ENCODE results near the gene C1QL4. TPM values are rescaled to one million over a fixed set of nuclear protein-coding genes. Genes with fewer than 3 reads are reported as not detected.

C1QL4 gene
- total and polyA plus RNA-seq, 9 of the 15 experiments (the other 6 are each of a cell fraction or from before 2014, with no cell fraction given): 0.08 to 2.1 (median 0.31) TPM

- TF ChIP-seq CCAR2 (IDR thresholded peaks at IDR 0.05; ENCODE audit: low read depth, low read length): no peak
- peak; percentile 88 for TF ChIP-seq PHF8 (IDR thresholded peaks at IDR 0.05; ENCODE audit: borderline replicate concordance, low read length)
- TF ChIP-seq, protein P1, sequence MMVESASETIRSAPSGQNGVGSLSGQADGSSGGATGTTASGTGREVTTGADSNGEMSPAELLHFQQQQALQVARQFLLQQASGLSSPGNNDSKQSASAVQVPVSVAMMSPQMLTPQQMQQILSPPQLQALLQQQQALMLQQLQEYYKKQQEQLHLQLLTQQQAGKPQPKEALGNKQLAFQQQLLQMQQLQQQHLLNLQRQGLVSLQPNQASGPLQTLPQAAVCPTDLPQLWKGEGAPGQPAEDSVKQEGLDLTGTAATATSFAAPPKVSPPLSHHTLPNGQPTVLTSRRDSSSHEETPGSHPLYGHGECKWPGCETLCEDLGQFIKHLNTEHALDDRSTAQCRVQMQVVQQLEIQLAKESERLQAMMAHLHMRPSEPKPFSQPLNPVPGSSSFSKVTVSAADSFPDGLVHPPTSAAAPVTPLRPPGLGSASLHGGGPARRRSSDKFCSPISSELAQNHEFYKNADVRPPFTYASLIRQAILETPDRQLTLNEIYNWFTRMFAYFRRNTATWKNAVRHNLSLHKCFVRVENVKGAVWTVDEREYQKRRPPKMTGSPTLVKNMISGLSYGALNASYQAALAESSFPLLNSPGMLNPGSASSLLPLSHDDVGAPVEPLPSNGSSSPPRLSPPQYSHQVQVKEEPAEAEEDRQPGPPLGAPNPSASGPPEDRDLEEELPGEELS (CRISPR knock-in tag; IDR thresholded peaks at IDR 0.05; ENCODE audit: borderline replicate concordance): no peak
- TF ChIP-seq TBP (optimal IDR thresholded peaks at IDR 0.05; ENCODE audit: low read depth, low read length): peak; percentile 85
- peak; percentile 78; the same call in 1 of the 2 replicates for TF ChIP-seq POLR2AphosphoS2 (IDR thresholded peaks at IDR 0.05; ENCODE audit: low read length)
Observed at GRCh38 chr12:49322708-49323523, 14.1 kb downstream of the C1QL4 start, which contains the start of gene TROAP (continued).

- in situ Hi-C loops (cut with MboI) (no loop called here), intact Hi-C loops (cut with micrococcal nuclease) (no loop called here)
- DNase-seq (ENCODE audit: extremely low read depth in 1 of 4, low spot score in 3 of 4): no peak
- Histone ChIP-seq H3K9me3 (replicated peaks; ENCODE audit: control insufficient read depth, insufficient read depth, low read depth, low read length) (no peaks in the 10 kb centered on the region), H3K27me3 (ENCODE audit: control insufficient read depth in 2 of 2, insufficient read depth in 2 of 2, low read length in 2 of 2) (no peaks in the 10 kb centered on the region), H3K4me1 (replicated peaks in 1 of 2; ENCODE audit: control insufficient read depth in 2 of 2, insufficient read depth in 2 of 2, low read length in 2 of 2) (peaks cover 5 to 16% of the 10 kb centered on the region in 2 experiments; a peak in 3 of 5 replicates), H3K9me1 (ENCODE audit: control insufficient read depth, insufficient read depth, low read length) (no peaks in the 10 kb centered on the region), H3K4me3 (peak overlapping the region; percentile 74), H4K20me1 (replicated peaks; ENCODE audit: control insufficient read depth, insufficient read depth, low read length) (no peaks in the 10 kb centered on the region), H3K27ac (ENCODE audit: extremely low read depth, low read depth, low read length) (peak overlapping the region; percentile 85), H3K4me2 (ENCODE audit: insufficient read depth, low read length) (peak overlapping the region; percentile 94), H3K9ac (ENCODE audit: insufficient read depth in 1 of 2, low read depth in 2 of 2, low read length in 2 of 2) (peak overlapping the region; percentile 90 to 94), H2AFZ (ENCODE audit: low read depth, low read length) (peak overlapping the region; percentile 93), H3K79me2 (ENCODE audit: control insufficient read depth, insufficient read depth, low read length) (peaks cover 22% of the 10 kb centered on the region), H3K36me3 (ENCODE audit: control insufficient read depth, insufficient read depth, low read length) (peaks cover 33% of the 10 kb centered on the region; the same call in 2 of the 3 replicates)
- POLR2A ChIA-PET: interaction anchor here (0.6 to 3.1 kb wide), 21 partner anchors 9 to 312 kb away, joined by 3 to 32 read pairs (median 6); partner anchors contain the start of genes C1QL4, DNAJC22, PRPH and TUBA1B
- WGBS (ENCODE audit: insufficient coverage, low coverage, missing lambda C conversion rate): 4% methylated on average over 12 of the region's 12 CpGs
- BruUV-seq (replicated peaks): TSS peak; percentile 97
- ATAC-seq: peak; percentile 2
- CTCF ChIA-PET (ENCODE audit: low intra/inter-chr PET ratio): no interaction called here
- no peak for FAIRE-seq
- TF ChIP-seq ARNT (IDR thresholded peaks at IDR 0.05): no peak
- no peak for TF ChIP-seq HOXB6 (CRISPR knock-in tag; IDR thresholded peaks at IDR 0.05; ENCODE audit: borderline replicate concordance)
- peak; percentile 63; the same call in 1 of the 2 replicates for TF ChIP-seq ATF6 (CRISPR knock-in tag; IDR thresholded peaks at IDR 0.05)
- TF ChIP-seq NCOA6 (IDR thresholded peaks at IDR 0.05): no peak
- TF ChIP-seq GTF2E2 (tag; IDR thresholded peaks at IDR 0.05): 0 out of 2 replicates have a peak, but pooled peaks have one; percentile 46
- TF ChIP-seq DEAF1 (CRISPR knock-in tag; IDR thresholded peaks at IDR 0.05): peak; percentile 32; the same call in 1 of the 2 replicates
- TF ChIP-seq ZNF347 (CRISPR knock-in tag; IDR thresholded peaks at IDR 0.05; ENCODE audit: low read depth): no peak
Observed at GRCh38 chr12:49322367-49322707, 14.7 kb downstream of the C1QL4 start.

Data from K562 (cell line).